Hepatic stellate cell (primary cell): ENCODE results near the gene TPSB2.
"Not testable (repeated sequence)": the region's sequence is repeated elsewhere in the genome, so short reads cannot be mapped to it uniquely, and the experiment has no call there.

Source experiments
- DNase-seq: peaks from one replicate; pipeline ENCODE4 v3.0.0; 2011; ENCODE audit warnings: low spot score

The TPSB2 gene

DNA sequence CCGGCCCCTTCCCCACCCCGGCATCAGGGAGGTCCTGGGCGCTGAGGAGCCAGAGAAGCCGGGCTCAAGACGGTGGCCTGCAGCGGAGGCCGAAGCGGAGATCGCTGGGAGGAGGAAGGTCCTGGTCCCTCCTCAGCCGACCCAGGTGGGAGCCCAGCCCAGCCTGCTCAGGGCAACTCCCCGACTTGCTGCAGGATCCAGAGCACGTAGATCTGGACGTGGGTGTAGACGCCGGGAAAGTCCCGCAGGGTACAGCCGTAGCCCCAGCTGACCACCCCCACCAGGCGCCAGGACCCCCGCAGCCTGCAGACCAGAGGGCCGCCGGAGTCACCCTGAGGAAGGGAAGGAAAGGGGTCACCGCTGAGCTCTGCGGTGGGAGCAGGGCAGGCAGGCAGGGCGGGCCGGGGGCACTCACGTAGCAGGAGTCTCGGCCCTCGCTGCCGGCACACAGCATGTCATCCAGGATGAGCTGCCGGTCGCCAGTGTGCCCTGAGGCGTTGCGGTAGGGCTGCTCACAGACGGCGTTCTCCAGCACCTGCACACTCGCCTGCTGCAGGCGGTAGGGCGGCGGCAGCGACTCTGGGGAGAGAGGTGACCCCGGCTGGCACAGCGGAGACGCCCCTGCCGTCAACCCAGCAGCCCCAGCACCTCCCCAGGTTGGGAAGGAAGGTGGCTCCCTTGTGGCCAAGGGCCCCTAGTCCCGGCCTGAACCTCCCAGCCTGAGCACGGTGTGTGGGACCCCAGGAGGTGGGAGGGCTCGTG lies 31.3 kb upstream of the TPSB2 start:
- no peak for DNase-seq

GRCh38 chr16:1260101-1260680 lies 30.2 kb upstream of the TPSB2 start:
- DNase-seq, result no peak

DNA sequence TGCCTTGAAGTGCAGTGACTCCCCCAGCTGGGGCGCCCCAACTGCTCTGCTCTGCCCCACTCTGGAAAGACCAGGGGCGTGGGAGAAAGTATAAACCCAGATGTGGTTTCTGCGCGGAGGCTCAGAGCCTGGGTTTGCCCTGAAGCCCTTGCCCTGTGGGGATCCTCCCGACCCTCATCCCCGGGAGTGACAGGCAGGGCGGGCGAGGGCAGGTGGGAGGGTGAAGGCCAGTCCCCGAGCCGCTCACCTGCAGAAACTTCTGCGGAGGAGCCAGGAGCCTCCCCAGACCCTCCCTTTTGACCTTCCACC lies 29.7 kb upstream of the TPSB2 start:
- DNase-seq, result no peak

GRCh38 chr16:1258906-1259759 lies 29.1 kb upstream of the TPSB2 start:
- no peak for DNase-seq

DNA sequence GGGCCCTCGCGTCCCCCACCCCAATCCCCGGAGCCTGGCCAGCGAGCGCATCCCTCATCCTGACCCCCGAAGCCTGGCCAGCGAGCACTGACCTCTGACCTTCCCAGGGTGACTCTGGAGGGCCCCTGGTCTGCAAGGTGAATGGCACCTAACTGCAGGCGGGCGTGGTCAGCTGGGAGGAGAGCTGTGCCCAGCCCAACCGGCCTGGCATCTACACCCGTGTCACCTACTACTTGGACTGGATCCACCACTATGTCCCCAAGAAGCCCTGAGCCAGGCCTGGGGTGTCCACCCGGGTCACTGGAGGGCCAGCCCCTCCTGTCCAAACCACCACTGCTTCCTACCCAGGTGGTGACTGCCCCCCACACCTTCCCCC lies 28.2 kb upstream of the TPSB2 start:
- no peak for DNase-seq

GRCh38 chr16:1257561-1258224 lies 27.7 kb upstream of the TPSB2 start:
- no peak for DNase-seq

DNA sequence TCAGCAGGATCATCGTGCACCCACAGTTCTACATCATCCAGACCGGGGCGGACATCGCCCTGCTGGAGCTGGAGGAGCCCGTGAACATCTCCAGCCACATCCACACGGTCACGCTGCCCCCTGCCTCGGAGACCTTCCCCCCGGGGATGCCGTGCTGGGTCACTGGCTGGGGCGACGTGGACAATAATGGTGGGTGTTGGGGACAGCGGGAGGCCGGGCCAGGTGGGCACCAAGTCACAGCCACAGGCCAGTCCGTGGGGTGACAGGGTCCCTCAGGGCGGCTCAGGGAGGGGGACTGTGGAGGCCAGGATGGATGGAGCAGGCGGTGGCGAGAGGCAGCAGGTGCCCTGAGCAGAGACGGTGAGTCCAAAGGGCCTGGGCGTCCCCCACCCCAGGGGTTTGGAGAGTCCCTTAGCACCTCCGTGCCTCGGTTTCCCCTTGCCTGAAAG lies 26.9 kb upstream of the TPSB2 start:
- no peak for DNase-seq

DNA sequence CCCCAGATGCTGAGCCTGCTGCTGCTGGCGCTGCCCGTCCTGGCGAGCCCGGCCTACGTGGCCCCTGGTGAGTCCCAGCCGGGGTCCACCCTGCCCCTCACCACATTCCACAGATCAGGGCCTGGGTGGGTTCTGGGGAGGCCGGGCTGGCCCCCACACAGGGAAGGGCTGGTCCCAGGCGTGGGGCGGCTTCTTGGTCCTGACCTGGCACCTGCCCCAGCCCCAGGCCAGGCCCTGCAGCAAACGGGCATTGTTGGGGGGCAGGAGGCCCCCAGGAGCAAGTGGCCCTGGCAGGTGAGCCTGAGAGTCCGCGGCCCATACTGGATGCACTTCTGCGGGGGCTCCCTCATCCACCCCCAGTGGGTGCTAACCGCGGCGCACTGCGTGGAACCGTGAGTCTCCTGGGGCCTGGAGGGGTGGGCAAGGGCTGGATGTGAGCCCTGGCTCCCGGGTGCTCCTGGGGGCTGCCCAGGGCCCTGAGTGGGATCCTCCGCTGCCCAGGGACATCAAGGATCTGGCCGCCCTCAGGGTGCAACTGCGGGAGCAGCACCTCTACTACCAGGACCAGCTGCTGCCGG lies 26.4 kb upstream of the TPSB2 start:
- DNase-seq, result not testable (repeated sequence)

GRCh38 chr16:1255276-1256122 lies 25.5 kb upstream of the TPSB2 start, which contains the start of gene TPSD1:
Gene TPSD1, plus strand, starts transcription at chr16:1256069. Its CDS starts 212 bp downstream, at chr16:1256281.
- not testable (repeated sequence) for DNase-seq

GRCh38 chr16:1254821-1255220 lies 24.8 kb upstream of the TPSB2 start:
- DNase-seq, result not testable (repeated sequence)

DNA sequence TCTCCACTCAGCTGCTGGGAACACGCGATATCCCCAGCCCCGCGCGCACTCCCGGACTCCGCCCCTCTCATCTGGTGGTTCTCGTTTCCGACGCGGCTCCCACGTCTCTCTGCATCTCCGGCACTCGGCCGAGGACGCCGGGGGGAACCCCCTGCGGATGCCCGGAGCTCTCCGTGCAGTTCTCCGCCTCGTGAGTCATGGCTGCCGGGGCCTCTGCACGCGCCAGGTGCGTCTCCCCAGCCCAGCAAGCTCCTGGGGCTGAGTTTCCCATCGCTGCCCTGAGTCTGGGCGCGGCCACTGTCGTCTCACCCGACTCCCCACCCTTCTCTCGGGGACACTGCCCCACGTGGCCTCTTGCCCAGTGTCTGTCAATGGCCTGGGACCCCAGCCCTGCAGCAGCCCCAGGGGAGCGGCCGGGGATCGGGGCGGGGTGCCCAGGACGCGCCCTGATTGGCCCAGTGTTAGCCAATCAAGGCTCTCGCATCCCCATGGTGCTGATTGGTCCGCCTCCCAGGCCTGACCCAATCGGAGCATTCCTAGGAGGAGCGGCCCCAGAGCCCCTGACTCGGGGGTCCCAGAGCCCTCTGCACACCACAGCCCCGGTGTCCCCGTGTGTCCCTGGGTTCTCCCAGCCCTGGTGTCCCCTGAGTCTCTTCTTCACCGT lies 23.8 kb upstream of the TPSB2 start:
- DNase-seq, result not testable (repeated sequence)

- not testable (repeated sequence) for DNase-seq
Observed at GRCh38 chr16:1249031-1249755, 19.2 kb upstream of the TPSB2 start.

GRCh38 chr16:1247903-1248537 lies 18.0 kb upstream of the TPSB2 start:
- not testable (repeated sequence) for DNase-seq

DNA sequence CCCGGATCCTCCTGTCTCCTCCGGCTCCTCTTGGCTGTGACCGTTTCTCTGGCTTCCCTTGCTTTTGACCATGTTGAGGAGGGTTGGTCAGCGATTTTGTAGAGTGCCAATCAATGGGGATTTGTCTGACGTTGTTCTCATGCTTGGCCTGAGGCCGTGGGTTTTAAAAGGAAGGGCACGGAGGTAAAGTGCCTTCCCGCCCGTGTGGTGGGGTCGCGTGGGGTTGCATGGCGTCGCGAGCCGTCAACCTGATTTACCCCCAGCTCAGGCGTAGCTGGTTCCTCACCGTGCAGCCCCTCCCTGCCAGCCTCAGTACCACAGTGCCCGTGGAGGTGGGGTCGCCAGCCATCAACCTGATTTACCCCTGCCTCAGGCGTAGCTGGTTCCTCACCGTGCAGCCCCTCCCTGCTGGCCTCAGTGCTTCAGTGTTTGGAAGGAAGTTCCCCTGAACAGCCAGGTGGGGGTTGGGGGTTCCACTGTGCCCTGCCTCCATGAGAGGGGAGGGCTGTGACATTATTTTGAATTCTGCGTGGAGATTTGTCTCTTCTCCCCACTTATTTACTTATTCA lies 15.6 kb upstream of the TPSB2 start:
- DNase-seq, result no peak

- DNase-seq, result no peak
Observed at GRCh38 chr16:1244881-1245280, 14.9 kb upstream of the TPSB2 start.

- DNase-seq, result not testable (repeated sequence)
Observed at GRCh38 chr16:1243907-1244850, 14.2 kb upstream of the TPSB2 start.

GRCh38 chr16:1243363-1243762 lies 13.4 kb upstream of the TPSB2 start:
- not testable (repeated sequence) for DNase-seq

- DNase-seq, result not testable (repeated sequence)
Observed at GRCh38 chr16:1241081-1241480, 11.1 kb upstream of the TPSB2 start.
